ENCODE data around the gene CFAP20DC. TPM values are rescaled to one million over a fixed set of nuclear protein-coding genes. Genes with fewer than 3 reads are reported as not detected.

The CFAP20DC gene
- total and polyA plus RNA-seq, 2 experiments from 2014 or later = 7.4 to 11.4 TPM

DNA sequence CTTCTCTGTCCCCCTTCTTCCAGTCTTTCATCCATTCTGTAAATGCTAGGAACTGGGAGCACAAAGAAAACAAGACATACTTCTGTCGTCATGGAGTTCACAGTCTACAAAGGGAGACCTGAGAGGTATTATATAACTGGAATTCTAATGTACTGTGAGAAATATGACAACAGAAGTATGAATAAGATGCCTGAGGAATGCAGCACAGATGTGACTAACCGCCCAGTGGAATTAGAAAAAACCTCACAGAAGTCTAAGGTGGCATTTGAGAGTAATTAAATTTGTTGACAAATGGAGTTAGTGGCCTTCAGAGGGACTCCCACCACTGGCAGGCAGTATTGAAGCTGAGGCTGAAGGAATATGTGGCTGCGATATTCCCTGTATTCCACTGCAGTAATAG is 214.7 kb downstream of the CFAP20DC start:
- no peak overlapping the region for H2AFZ ChIP-seq
- Mint-ChIP-seq H3K36me3 (ENCODE audit: low read depth) (no peaks in the 10 kb centered on the region), H3K27me3 (ENCODE audit: insufficient read depth, low read depth, poor library complexity) (no peaks in the 10 kb centered on the region), H3K9me3 (no peaks in the 10 kb centered on the region), H3K27ac (no peak overlapping the region), H3K4me3 (no peak overlapping the region), H3K4me1 (no peaks in the 10 kb centered on the region)
- H3K9me2 ChIP-seq (ENCODE audit: insufficient read depth) = peaks cover 3% of the 10 kb centered on the region; the same call in 1 of the 2 replicates
- ATAC-seq (no peak), DNase-seq (ENCODE audit: low spot score) (no peak)
- no peaks in the 10 kb centered on the region for H3K4me1 ChIP-seq (ENCODE audit: insufficient read depth)
- peaks cover 12% of the 10 kb centered on the region; the same call in 1 of the 2 replicates for H3K79me2 ChIP-seq (replicated peaks; ENCODE audit: insufficient read depth)
- H3K36me3 ChIP-seq (ENCODE audit: insufficient read depth) = no peaks in the 10 kb centered on the region
- H3K27ac ChIP-seq (ENCODE audit: low read depth) = no peak overlapping the region
- H3K27me3 ChIP-seq (ENCODE audit: insufficient read depth) = no peaks in the 10 kb centered on the region
- TF ChIP-seq EZH2 (IDR thresholded peaks at IDR 0.05; ENCODE audit: low read depth, unreplicated experiment) = no peak
- no peak for TF ChIP-seq JUNB (IDR thresholded peaks at IDR 0.05; ENCODE audit: unreplicated experiment)
- TF ChIP-seq ZNF114 (CRISPR knock-in tag; IDR thresholded peaks at IDR 0.05) = no peak
- no peak for TF ChIP-seq CREB1 (CRISPR knock-in tag; IDR thresholded peaks at IDR 0.05; ENCODE audit: low read depth)
- TF ChIP-seq, protein P1, sequence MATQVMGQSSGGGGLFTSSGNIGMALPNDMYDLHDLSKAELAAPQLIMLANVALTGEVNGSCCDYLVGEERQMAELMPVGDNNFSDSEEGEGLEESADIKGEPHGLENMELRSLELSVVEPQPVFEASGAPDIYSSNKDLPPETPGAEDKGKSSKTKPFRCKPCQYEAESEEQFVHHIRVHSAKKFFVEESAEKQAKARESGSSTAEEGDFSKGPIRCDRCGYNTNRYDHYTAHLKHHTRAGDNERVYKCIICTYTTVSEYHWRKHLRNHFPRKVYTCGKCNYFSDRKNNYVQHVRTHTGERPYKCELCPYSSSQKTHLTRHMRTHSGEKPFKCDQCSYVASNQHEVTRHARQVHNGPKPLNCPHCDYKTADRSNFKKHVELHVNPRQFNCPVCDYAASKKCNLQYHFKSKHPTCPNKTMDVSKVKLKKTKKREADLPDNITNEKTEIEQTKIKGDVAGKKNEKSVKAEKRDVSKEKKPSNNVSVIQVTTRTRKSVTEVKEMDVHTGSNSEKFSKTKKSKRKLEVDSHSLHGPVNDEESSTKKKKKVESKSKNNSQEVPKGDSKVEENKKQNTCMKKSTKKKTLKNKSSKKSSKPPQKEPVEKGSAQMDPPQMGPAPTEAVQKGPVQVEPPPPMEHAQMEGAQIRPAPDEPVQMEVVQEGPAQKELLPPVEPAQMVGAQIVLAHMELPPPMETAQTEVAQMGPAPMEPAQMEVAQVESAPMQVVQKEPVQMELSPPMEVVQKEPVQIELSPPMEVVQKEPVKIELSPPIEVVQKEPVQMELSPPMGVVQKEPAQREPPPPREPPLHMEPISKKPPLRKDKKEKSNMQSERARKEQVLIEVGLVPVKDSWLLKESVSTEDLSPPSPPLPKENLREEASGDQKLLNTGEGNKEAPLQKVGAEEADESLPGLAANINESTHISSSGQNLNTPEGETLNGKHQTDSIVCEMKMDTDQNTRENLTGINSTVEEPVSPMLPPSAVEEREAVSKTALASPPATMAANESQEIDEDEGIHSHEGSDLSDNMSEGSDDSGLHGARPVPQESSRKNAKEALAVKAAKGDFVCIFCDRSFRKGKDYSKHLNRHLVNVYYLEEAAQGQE (IDR thresholded peaks at IDR 0.05; ENCODE audit: unreplicated experiment) = no peak
- H3F3A ChIP-seq (replicated peaks; ENCODE audit: low read depth) = no peaks in the 10 kb centered on the region
- no peaks in the 10 kb centered on the region for H4K20me1 ChIP-seq (replicated peaks; ENCODE audit: insufficient read depth)
- H3K4me3 ChIP-seq = no peak overlapping the region
- H3K4me2 ChIP-seq = no peak overlapping the region

DNA sequence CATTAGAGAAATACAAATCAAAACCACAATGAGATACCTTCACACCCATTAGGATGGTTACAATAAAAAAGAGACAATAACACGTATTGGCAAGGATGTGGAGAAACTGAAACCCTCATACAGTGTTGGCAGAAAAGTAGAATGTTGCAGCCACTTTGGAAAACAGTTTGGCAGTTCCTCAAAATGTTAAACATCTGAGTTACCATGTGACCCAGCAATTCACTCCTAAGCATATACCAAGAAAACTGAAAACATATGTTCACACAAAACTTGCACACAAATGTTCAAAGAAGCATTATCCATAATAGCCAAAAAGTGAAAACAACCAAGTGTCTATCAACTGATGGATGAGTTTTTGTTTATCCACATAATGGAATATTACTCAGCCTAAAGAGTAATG is 216.3 kb downstream of the CFAP20DC start:
- peaks cover 3% of the 10 kb centered on the region; the same call in 1 of the 2 replicates for H3K9me2 ChIP-seq (ENCODE audit: insufficient read depth)
- no peaks in the 10 kb centered on the region for H3K36me3 ChIP-seq (ENCODE audit: insufficient read depth)
- Mint-ChIP-seq H3K9me3 (no peaks in the 10 kb centered on the region), H3K4me1 (no peaks in the 10 kb centered on the region), H3K27me3 (ENCODE audit: insufficient read depth, low read depth, poor library complexity) (no peaks in the 10 kb centered on the region), H3K36me3 (ENCODE audit: low read depth) (no peaks in the 10 kb centered on the region), H3K4me3 (no peak overlapping the region), H3K27ac (no peak overlapping the region)
- no peak overlapping the region for H3K27ac ChIP-seq (ENCODE audit: low read depth)
- H3K4me2 ChIP-seq = no peak overlapping the region
- no peaks in the 10 kb centered on the region for H3K27me3 ChIP-seq (ENCODE audit: insufficient read depth)
- ATAC-seq = no peak
- no peaks in the 10 kb centered on the region for H4K20me1 ChIP-seq (replicated peaks; ENCODE audit: insufficient read depth)
- H3F3A ChIP-seq (replicated peaks; ENCODE audit: low read depth) = no peaks in the 10 kb centered on the region
- H3K79me2 ChIP-seq (replicated peaks; ENCODE audit: insufficient read depth) = peaks cover 12% of the 10 kb centered on the region; the same call in 1 of the 2 replicates
- H3K4me1 ChIP-seq (ENCODE audit: insufficient read depth) = no peaks in the 10 kb centered on the region
- no peak overlapping the region for H2AFZ ChIP-seq
- no peak overlapping the region for H3K4me3 ChIP-seq
- no peak for DNase-seq (ENCODE audit: low spot score)
- TF ChIP-seq NANOG (IDR thresholded peaks at IDR 0.05; ENCODE audit: borderline replicate concordance) (no peak), STAT1 (IDR thresholded peaks at IDR 0.05; ENCODE audit: unreplicated experiment) (no peak), EZH2 (IDR thresholded peaks at IDR 0.05; ENCODE audit: low read depth, unreplicated experiment) (no peak)
- TF ChIP-seq, protein P2, sequence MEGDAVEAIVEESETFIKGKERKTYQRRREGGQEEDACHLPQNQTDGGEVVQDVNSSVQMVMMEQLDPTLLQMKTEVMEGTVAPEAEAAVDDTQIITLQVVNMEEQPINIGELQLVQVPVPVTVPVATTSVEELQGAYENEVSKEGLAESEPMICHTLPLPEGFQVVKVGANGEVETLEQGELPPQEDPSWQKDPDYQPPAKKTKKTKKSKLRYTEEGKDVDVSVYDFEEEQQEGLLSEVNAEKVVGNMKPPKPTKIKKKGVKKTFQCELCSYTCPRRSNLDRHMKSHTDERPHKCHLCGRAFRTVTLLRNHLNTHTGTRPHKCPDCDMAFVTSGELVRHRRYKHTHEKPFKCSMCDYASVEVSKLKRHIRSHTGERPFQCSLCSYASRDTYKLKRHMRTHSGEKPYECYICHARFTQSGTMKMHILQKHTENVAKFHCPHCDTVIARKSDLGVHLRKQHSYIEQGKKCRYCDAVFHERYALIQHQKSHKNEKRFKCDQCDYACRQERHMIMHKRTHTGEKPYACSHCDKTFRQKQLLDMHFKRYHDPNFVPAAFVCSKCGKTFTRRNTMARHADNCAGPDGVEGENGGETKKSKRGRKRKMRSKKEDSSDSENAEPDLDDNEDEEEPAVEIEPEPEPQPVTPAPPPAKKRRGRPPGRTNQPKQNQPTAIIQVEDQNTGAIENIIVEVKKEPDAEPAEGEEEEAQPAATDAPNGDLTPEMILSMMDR (conservative IDR thresholded peaks at IDR 0.05; ENCODE audit: low read depth in 2 of 2) = no peak
- TF ChIP-seq, protein P1 (IDR thresholded peaks at IDR 0.05; ENCODE audit: unreplicated experiment) = no peak
